GM15510 (cell line): Measurements from ENCODE around the gene KPNA5.

ENCODE experiments used
- POLR2A ChIP-seq: IDR thresholded peaks from 3 replicates; pipeline ENCODE4 v1.6.1; 2011; ENCODE audit warnings: borderline replicate concordance; ENCODE audit not compliant: insufficient read length; ENCODE audit errors: extremely low read depth

The KPNA5 gene

GRCh38 chr6:116691154-116691553, 10.1 kb downstream of the KPNA5 start:
- no peak for TF ChIP-seq POLR2A

GRCh38 chr6:116695401-116695800, 14.4 kb downstream of the KPNA5 start:
- TF ChIP-seq POLR2A, result no peak

- TF ChIP-seq POLR2A, result no peak
Observed at GRCh38 chr6:116697480-116697879, 16.5 kb downstream of the KPNA5 start.

- no peak for TF ChIP-seq POLR2A
Observed at GRCh38 chr6:116705917-116706316, 24.9 kb downstream of the KPNA5 start.

- TF ChIP-seq POLR2A, result no peak
Observed at GRCh38 chr6:116714296-116714695, 33.3 kb downstream of the KPNA5 start.

GRCh38 chr6:116714761-116715160, 33.8 kb downstream of the KPNA5 start:
- TF ChIP-seq POLR2A, result no peak

- no peak for TF ChIP-seq POLR2A
Observed at GRCh38 chr6:116726947-116727346, 45.9 kb downstream of the KPNA5 start.

- no peak for TF ChIP-seq POLR2A
Observed at GRCh38 chr6:116730513-116730912, 49.5 kb downstream of the KPNA5 start.

- TF ChIP-seq POLR2A, result no peak
Observed at GRCh38 chr6:116737004-116737403, 56.0 kb downstream of the KPNA5 start.

- TF ChIP-seq POLR2A, result no peak
Observed at GRCh38 chr6:116741571-116741970, 60.6 kb downstream of the KPNA5 start.

GRCh38 chr6:116745176-116745575, 64.2 kb downstream of the KPNA5 start:
- no peak for TF ChIP-seq POLR2A

- no peak for TF ChIP-seq POLR2A
Observed at GRCh38 chr6:116761779-116762178, 80.8 kb downstream of the KPNA5 start.

- no peak for TF ChIP-seq POLR2A
Observed at GRCh38 chr6:116762235-116762634, 81.2 kb downstream of the KPNA5 start.

GRCh38 chr6:116763048-116763447, 82.0 kb downstream of the KPNA5 start:
- TF ChIP-seq POLR2A, result no peak

GRCh38 chr6:116763906-116764628, 83.1 kb downstream of the KPNA5 start:
- no peak for TF ChIP-seq POLR2A

GRCh38 chr6:116764629-116764960, 83.6 kb downstream of the KPNA5 start:
- TF ChIP-seq POLR2A, result no peak
